ENCODE results near the gene FRAS1.

DNA sequence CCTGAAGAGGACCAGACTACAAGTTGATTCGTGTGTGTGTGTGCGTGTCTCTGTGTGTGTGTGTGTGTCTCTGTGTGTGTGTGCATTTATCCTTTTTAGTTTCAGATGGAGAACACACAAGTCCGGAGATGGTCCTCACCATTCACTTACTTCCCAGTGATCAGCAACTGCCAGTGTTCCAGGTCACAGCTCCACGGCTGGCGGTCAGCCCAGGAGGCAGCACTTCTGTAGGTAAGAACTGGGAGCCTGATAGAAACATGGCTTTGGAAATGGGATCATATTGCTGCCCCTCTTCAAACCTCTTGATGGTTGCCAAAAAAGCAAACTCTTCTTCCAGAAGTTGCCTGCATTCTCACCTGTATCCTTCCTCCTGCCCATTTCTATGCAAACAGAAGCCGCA lies 371.9 kb downstream of the FRAS1 start:
- TF ChIP-seq, protein P1, sequence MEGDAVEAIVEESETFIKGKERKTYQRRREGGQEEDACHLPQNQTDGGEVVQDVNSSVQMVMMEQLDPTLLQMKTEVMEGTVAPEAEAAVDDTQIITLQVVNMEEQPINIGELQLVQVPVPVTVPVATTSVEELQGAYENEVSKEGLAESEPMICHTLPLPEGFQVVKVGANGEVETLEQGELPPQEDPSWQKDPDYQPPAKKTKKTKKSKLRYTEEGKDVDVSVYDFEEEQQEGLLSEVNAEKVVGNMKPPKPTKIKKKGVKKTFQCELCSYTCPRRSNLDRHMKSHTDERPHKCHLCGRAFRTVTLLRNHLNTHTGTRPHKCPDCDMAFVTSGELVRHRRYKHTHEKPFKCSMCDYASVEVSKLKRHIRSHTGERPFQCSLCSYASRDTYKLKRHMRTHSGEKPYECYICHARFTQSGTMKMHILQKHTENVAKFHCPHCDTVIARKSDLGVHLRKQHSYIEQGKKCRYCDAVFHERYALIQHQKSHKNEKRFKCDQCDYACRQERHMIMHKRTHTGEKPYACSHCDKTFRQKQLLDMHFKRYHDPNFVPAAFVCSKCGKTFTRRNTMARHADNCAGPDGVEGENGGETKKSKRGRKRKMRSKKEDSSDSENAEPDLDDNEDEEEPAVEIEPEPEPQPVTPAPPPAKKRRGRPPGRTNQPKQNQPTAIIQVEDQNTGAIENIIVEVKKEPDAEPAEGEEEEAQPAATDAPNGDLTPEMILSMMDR (conservative IDR thresholded peaks at IDR 0.05; ENCODE audit: low read depth, low read length), result no peak
- no peak for TF ChIP-seq EZH2 (IDR thresholded peaks at IDR 0.05; ENCODE audit: low read length, unreplicated experiment)

Measured in PC-3 (cell line).